HG02852 (cell line): ENCODE results near the gene GPD1.
A peak's percentile ranks its signal among the peaks of the same experiment; 100 is the strongest.

Experiments
- ATAC-seq: cut with Tn5 transposase; IDR thresholded peaks from one replicate; pipeline ENCODE4 v1.9.1; 2021; ENCODE audit warnings: mild to moderate bottlenecking, moderate library complexity; ENCODE audit not compliant: unreplicated experiment

GPD1 gene

DNA sequence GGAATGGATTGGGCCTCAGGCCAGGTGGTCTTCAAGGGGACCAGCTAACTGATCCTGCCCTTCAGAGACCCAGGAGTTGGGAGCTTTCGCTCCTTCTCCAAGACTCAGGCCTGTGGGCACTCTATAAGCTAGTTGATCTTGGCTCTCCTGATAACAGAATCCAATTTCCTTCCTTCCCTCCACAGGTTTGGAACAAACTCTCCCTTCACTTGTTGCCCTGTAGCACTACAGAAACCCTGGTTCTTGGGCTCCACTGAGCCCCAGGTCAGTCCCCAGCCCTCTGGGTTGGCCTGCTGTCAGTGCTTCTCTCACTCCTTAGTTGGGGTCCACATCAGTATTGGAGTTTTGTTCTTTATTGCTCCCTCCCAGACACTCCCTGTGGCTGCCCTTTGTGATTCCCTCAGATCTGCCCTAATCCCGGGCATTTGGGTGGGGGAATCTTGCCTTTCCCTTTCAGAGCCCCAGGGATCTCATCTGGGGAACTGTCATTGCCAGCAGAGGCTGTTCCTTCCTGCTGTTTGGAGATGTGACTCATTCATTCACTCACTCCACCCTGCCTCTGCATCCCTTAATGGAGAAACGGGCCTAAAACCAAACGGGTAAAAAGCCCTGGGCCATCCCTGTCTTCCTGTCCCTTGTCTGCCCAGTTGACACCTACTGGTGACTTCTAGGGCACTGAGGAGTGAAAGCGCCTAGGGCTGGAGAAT, 4.4 kb upstream of the GPD1 start:
- ATAC-seq: no peak

GRCh38 chr12:50100561-50100960, 3.2 kb upstream of the GPD1 start:
- ATAC-seq: no peak

DNA sequence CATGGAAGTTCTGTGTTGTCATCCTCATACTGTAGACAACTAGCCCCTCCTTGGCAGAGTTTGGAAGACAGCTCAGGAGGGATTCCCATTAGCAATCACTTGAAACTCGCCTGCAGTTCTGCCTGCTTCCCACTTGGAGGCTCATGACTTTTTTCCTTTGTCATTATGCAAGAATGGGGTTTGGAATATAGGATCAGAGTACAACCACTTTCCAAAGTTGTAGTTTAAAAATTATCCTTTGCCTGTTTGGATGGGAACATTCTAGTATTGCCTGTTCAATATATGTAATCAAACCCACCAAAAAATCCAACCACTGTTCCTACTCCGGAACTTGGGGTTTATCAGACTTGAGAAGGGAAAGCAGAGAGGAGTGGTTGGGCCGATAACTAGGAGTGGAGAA, 2.1 kb upstream of the GPD1 start:
- ATAC-seq: no peak

- ATAC-seq: no peak
Measured at GRCh38 chr12:50102131-50102531, 1.7 kb upstream of the GPD1 start.

DNA sequence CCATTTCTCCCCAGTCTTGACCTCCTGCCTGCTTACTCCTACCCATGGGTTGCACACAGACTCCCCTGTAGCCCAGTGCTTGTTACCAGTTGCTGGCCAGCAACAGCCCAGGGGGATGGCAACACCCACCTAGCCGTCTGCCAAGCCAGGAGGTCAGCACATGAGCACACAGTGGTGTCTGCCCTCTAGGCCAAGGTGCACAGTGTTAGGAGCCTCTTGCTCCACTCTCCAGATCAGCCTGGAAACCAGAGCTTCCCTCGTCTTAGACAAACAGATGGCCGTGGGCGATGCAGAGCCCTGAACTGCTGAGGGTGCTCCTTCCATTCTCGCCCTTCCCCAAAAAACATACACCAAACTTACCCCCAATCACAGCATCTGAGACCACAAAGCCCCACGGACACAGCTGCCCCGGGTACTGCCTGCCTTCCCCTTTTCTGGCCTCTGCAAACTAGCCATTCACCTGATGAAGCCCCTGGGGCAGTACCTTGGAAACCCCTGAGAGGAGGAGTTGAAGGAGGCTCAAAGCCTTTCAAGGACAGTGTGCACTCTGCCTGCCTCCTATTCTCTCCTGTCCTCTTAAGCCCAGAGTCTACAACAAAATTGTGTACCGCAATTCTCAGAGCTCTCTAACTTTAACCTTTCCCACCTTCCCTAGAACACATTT, 1.0 kb upstream of the GPD1 start:
- ATAC-seq: no peak

- ATAC-seq: no peak
Measured at GRCh38 chr12:50103351-50103750, 457 bp upstream of the GPD1 start.

DNA sequence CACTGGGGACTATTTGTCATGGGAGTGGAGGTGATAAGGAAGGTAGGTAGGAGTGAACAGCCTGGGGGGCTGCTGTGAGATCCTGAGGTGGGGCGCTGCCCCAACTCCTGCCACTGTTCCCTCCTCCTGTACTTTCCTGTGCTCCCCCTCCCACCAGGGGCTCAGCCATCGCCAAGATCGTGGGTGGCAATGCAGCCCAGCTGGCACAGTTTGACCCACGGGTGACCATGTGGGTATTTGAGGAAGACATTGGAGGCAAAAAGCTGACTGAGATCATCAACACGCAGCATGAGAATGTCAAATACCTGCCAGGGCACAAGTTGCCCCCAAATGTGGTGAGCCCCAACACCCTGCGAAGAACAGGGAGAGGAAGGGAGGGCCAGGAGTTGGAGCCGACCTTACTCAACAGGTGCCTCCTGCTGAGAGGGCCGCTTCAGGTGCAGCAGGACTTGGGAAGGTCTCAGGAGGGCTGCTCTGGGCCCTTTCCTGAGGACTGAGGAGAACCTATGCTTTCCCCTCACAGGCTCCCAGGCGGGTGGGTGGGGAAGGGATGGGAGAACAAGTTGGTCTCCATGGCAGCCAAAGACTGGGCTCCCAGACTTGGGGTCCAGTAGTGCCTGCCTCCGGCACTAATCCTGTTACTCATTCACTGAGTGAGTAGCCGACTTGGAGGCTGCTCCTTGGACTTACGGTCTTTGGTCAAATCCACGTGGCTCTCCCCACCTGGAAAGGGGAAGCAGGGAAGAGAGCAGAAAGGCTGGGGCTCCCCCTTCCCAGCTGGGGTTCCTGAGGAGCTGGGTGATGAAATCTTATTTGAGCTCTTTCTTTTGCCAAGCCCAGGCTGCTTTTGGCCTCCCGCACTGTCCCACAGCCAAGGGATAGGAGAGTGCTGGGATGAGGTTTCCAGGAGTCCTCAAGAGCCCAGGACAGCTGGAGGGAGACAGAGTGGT, 884 bp downstream of the GPD1 start:
- ATAC-seq: no peak

DNA sequence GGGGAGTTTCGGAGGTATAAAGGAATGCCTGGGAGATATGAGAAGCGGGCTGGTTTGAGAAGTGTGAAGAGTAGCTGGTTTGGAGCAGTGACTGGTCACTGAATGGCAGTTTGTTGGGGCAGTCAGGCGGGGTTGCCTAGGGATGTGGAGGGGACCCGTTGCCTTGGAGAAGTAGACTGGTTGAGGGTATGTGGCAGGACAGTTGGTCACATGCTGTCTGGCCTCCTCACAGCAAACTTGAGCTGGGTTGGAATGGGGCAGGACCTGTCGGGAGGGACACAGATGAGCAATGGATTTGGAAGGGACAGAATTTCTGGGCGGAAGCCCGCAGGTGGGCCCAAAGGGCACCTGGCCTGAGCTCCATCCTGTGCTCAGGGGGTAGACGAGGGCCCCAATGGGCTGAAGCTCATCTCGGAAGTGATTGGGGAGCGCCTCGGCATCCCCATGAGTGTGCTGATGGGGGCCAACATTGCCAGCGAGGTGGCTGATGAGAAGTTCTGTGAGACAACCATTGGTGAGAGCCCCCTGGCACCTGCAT, 2.2 kb downstream of the GPD1 start:
- no peak for ATAC-seq

DNA sequence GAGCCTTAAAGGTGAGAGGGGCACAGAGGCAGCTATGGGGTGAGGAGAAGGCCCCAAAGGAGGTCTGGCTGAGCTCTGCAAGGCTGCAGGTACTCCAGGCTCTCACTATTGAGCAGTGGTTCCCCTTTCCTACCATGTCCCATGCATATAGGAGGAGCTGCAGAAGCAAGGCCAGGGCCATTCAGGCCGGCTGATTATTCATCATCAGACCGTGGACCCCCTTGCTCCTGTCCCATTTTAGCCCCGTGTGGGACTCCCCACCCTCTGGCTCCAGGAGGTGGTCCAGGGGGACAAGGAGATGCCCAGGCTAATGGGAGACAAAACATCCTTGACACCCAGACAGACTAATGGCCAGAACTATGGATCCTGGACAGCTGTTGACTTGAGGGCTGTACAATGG, 3.1 kb downstream of the GPD1 start:
- ATAC-seq: no peak

GRCh38 chr12:50107416-50108268, 3.8 kb downstream of the GPD1 start:
- no peak for ATAC-seq

- ATAC-seq: no peak
Measured at GRCh38 chr12:50109319-50109718, 5.5 kb downstream of the GPD1 start.

- no peak for ATAC-seq
Measured at GRCh38 chr12:50110127-50110761, 6.4 kb downstream of the GPD1 start.

- no peak for ATAC-seq
Measured at GRCh38 chr12:50110762-50111351, 7.0 kb downstream of the GPD1 start.

DNA sequence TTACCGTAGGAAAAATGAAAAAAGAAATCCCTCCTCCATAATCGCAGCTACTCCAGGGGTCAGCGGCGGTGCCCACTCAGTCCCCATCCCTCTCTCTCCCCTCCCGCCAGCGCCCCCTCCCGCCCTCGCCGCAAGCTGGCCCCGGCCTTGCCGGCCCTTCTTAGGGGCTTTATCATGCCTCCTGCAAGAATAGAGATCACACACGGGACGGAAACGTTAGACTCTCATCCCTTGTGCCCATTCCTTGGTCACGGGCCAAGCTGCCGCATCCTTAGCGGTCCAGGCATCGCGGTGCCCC, 7.5 kb downstream of the GPD1 start:
- peak; percentile 1 for ATAC-seq

- ATAC-seq: peak; percentile 75
Measured at GRCh38 chr12:50111693-50112455, 8.1 kb downstream of the GPD1 start, which contains the start of gene COX14. TSS of gene COX14 (plus strand) at chr12:50112236. CDS start at chr12:50120044, 7,808 bp downstream.

DNA sequence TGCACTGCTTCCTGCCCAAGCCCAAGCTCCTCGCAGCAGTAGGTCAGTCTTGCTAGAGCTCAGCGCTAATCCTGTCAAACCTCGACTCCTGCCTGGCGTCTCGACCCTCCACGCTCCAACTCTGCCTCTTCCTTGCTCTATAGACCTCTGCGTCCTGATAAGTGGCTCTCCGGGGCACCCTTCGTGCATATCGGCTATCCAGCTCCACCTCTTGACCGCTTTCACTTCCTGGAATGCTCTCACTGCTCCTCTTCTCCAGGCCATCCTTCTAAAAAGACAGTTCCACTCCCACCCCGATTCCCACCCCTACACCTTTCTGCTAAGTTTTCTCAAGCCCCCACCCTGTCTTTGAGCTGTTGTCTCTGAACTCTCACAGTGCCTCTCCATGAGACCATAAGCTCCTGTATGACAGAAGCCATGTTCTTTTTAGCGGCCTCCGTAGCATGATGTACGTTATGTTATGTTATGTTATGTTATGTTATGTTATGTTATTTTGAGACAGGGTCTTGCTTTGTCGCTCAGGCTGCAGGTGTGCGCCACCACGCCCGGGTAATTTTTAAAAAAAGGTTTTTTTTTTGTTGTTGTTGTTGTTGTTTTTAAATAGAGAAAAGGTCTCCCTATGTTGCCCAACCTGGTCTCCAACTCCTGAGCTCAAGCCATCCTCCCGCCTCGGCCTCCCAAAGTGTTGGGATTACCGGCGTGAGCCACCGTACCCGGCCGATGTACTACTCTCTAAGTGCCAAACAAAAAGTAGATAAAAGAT, 8.8 kb downstream of the GPD1 start:
- peak; percentile 3 for ATAC-seq

GRCh38 chr12:50117057-50117622, 13.3 kb downstream of the GPD1 start:
- ATAC-seq: no peak

GRCh38 chr12:50119387-50119786, 15.6 kb downstream of the GPD1 start:
- no peak for ATAC-seq
